PC-9 (cell line): ENCODE measurements around the gene LMLN. TPM values are rescaled to one million over a fixed set of nuclear protein-coding genes. Genes with fewer than 3 reads are reported as not detected.

Experiments
- BruUV-seq: library from RNA; stranded (reverse); fragments of 400-500 nt; replicated peaks from 2 replicates; lab custom pipeline; 2021; lab: Mats Ljungman, UMichigan
- CTCF ChIA-PET: fragments of 300-600 bp; sonication (Branson Sonifier 250); formaldehyde crosslinking; loops from one replicate; lab custom pipeline; 2022; ENCODE audit warnings: antibody characterized with exemption; lab: Charles Lee
- POLR2A ChIA-PET: fragments of 300-600 bp; sonication (Branson Sonifier 250); formaldehyde crosslinking; loops from one replicate; lab custom pipeline; 2022; ENCODE audit warnings: antibody characterized with exemption; ENCODE audit not compliant: unreplicated experiment; lab: Charles Lee
- DNase-seq, 2 experiments: peaks; one replicate each; pipeline versions ENCODE4 v3.0.0 to v3.0.0-alpha.2; 2015 to 2022; ENCODE audit warnings: mixed read lengths in 1 of 2
- H2AFZ ChIP-seq: fragments of 200-600 bp; sonication (generic); 2 replicates; pipeline ENCODE4 v1.8.1; 2017; ENCODE audit warnings: antibody characterized with exemption
- H3F3A ChIP-seq: fragments of 200-600 bp; sonication (generic); 2 replicates; pipeline ENCODE4 v1.8.1; 2017; ENCODE audit warnings: antibody characterized with exemption, mild to moderate bottlenecking, low read depth; ENCODE audit not compliant: insufficient read depth
- H3K27ac ChIP-seq: fragments of 200-600 bp; sonication (generic); 2 replicates; pipeline ENCODE4 v1.6.1; 2016; ENCODE audit warnings: mixed run types
- H3K27me3 ChIP-seq: fragments of 200-600 bp; sonication (generic); 2 replicates; pipeline ENCODE4 v1.6.1; 2016; ENCODE audit warnings: low read depth, mixed run types; ENCODE audit not compliant: insufficient read depth
- H3K36me3 ChIP-seq: fragments of 200-600 bp; sonication (generic); 2 replicates; pipeline ENCODE4 v1.6.1; 2016; ENCODE audit warnings: low read depth, mixed run types
- H3K4me1 ChIP-seq: fragments of 200-600 bp; sonication (generic); replicated peaks from 2 replicates; pipeline ENCODE4 v1.6.1; 2016; ENCODE audit warnings: mixed run types; ENCODE audit not compliant: insufficient read depth
- H3K4me2 ChIP-seq: fragments of 200-600 bp; sonication (generic); 2 replicates; pipeline ENCODE4 v1.6.1; 2017; ENCODE audit warnings: mixed run types
- H3K4me3 ChIP-seq: fragments of 200-600 bp; sonication (generic); 2 replicates; pipeline ENCODE4 v1.6.1; 2016; ENCODE audit warnings: mixed run types
- H3K79me2 ChIP-seq: fragments of 200-600 bp; sonication (generic); 2 replicates; pipeline ENCODE4 v1.6.1; 2017; ENCODE audit warnings: low read depth, mixed run types
- H3K9me2 ChIP-seq: fragments of 200-600 bp; sonication (generic); 2 replicates; pipeline ENCODE4 v1.8.1; 2017; ENCODE audit warnings: mild to moderate bottlenecking; ENCODE audit not compliant: insufficient read depth
- H3K9me3 ChIP-seq: fragments of 200-600 bp; sonication (generic); 2 replicates; pipeline ENCODE4 v1.8.1; 2016; ENCODE audit warnings: low read depth; ENCODE audit not compliant: insufficient read depth
- H4K20me1 ChIP-seq: fragments of 200-600 bp; sonication (generic); 2 replicates; pipeline ENCODE4 v1.8.1; 2017; ENCODE audit not compliant: insufficient read depth
- CTCF ChIP-seq: fragments of 200-600 bp; sonication (generic); conservative IDR thresholded peaks from 2 replicates; pipeline ENCODE4 v1.6.1; 2017; ENCODE audit warnings: mixed run types, antibody characterized with exemption, mild to moderate bottlenecking, moderate library complexity
- EZH2 ChIP-seq: fragments of 200-600 bp; sonication (generic); IDR thresholded peaks from 2 replicates; pipeline ENCODE4 v1.8.0; 2017; ENCODE audit warnings: antibody characterized with exemption, low read depth
- intact Hi-C: fragments of 100-400 bp; cut with micrococcal nuclease; formaldehyde crosslinking; loops from one replicate; pipeline ENCODE4 v1.10.0; 2022; ENCODE audit not compliant: unreplicated experiment
- total RNA-seq: library from RNA; stranded (reverse); gene quantifications from 2 replicates; pipeline ENCODE4 v1.2.3, GENCODE V29; 2021

Gene LMLN
- total RNA-seq, 1 experiment from 2014 or later = 21.1 TPM

GRCh38 chr3:198067416-198067815, 107.4 kb downstream of the LMLN start:
- Histone ChIP-seq H3K27ac (no peak overlapping the region), H3K4me3 (no peak overlapping the region), H3F3A (peaks cover 8% of the 10 kb centered on the region; the same call in 1 of the 2 replicates), H3K79me2 (no peaks in the 10 kb centered on the region), H4K20me1 (no peaks in the 10 kb centered on the region), H3K4me2 (no peak overlapping the region), H3K9me3 (no peaks in the 10 kb centered on the region), H3K36me3 (no peaks in the 10 kb centered on the region), H3K9me2 (no peaks in the 10 kb centered on the region), H3K4me1 (peaks cover 13% of the 10 kb centered on the region), H3K27me3 (no peaks in the 10 kb centered on the region), H2AFZ (no peak overlapping the region)
- ChIA-PET CTCF (no interaction called here), POLR2A (no interaction called here)
- no TSS peak for BruUV-seq
- no peak for TF ChIP-seq EZH2
- no peak for TF ChIP-seq CTCF
- DNase-seq = no peak
- intact Hi-C loops = no loop called here

DNA sequence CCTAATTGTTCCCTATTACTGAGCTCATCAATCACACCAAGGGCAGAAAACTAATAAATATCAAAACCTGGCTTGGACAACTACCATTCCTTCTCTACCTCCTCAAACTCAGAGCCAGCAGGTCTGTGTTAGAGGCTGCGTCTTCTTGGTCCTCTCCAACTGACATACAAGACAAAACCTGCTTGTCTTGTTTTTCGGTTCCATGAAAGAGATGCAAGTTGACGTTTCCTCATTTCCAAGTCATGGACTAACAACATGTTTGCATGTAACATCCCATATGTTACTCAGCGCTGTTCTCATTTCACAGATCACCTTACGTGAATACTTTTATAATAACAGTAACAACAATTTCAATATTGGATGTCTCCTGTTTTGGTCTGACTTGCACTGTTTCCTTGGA, 110.9 kb downstream of the LMLN start:
- H4K20me1 ChIP-seq = no peaks in the 10 kb centered on the region
- H3K4me2 ChIP-seq = no peak overlapping the region
- no peaks in the 10 kb centered on the region for H3K79me2 ChIP-seq
- ChIA-PET CTCF (no interaction called here), POLR2A (no interaction called here)
- no peak for TF ChIP-seq CTCF
- peaks cover 16% of the 10 kb centered on the region for H3K4me1 ChIP-seq
- H3K9me2 ChIP-seq = no peaks in the 10 kb centered on the region
- H2AFZ ChIP-seq = no peak overlapping the region
- H3K27ac ChIP-seq = peak overlapping the region; percentile 72; the same call in 1 of the 2 replicates
- no TSS peak for BruUV-seq
- DNase-seq = no peak
- no peaks in the 10 kb centered on the region for H3K27me3 ChIP-seq
- H3K9me3 ChIP-seq = no peaks in the 10 kb centered on the region
- intact Hi-C loops = loop anchor here (5.0 kb wide), 2 partner anchors 54 to 114 kb away; a partner anchor contains a TSS
- H3K36me3 ChIP-seq = no peaks in the 10 kb centered on the region
- no peak overlapping the region for H3K4me3 ChIP-seq
- peaks cover 11% of the 10 kb centered on the region; the same call in 1 of the 2 replicates for H3F3A ChIP-seq

DNA sequence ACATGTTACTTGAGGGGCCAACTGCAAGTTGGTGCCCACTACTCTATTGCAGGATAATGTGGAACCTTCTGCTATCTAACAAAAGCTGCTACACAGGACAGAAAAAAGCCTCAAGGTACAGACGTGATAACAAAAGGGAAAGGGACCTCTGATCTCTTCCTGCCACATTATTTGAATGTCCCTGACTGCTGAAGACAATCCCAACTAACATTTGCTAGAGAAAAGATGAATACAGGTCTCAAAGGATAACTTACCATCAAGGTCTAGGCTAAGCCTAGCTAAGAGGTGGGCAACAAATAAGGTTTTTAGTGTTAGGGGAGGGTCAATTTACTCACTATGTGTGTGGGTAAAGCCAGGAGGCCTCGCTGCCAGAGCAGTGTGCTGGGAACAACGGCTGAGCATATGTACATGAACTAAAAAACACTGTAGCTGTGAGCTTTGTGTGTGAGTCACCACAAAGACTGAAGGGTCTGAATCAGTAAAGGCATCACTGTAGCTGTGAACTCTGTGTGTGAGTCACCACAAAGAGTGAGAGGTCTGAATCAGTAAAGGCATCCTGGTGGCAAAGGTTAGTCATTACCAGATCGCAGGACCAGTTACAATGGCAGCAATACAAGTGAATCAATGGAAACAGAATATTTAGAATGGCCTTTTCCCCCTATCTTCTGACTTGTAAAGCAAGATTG, 111.7 kb downstream of the LMLN start:
- peak; percentile 75 to 100 for DNase-seq
- TSS peak; percentile 81 for BruUV-seq
- Histone ChIP-seq H2AFZ (no peak overlapping the region), H3K36me3 (no peaks in the 10 kb centered on the region), H3F3A (peaks cover 11% of the 10 kb centered on the region; the same call in 1 of the 2 replicates), H3K4me1 (peaks cover 16% of the 10 kb centered on the region), H3K4me2 (peak overlapping the region; percentile 45), H3K27me3 (no peaks in the 10 kb centered on the region), H3K27ac (peak overlapping the region; percentile 72), H4K20me1 (no peaks in the 10 kb centered on the region), H3K79me2 (no peaks in the 10 kb centered on the region), H3K9me3 (no peaks in the 10 kb centered on the region), H3K9me2 (no peaks in the 10 kb centered on the region), H3K4me3 (no peak overlapping the region)
- intact Hi-C loops = loop anchor here (1.0 to 5.0 kb wide), 3 partner anchors 9 to 114 kb away; a partner anchor contains a TSS
- TF ChIP-seq EZH2 = no peak
- TF ChIP-seq CTCF = peak; percentile 68
- CTCF ChIA-PET = interaction anchor here (0.5 to 1.4 kb wide), 2 partner anchors 9 to 75 kb away, joined by 5 to 9 read pairs; no protein-coding TSS in a partner anchor
- POLR2A ChIA-PET = interaction anchor here (0.5 to 0.6 kb wide), 2 partner anchors 113 to 182 kb away, joined by 3 to 4 read pairs; no protein-coding TSS in a partner anchor
